Limb (tissue), 2 donors: ENCODE measurements around the gene BTBD2.
A peak's percentile ranks its signal among the peaks of the same experiment; 100 is the strongest.

ENCODE experiments used
- DNase-seq, 2 donors: peaks; one replicate each; pipeline ENCODE4 v3.0.0-alpha.2; 2016; ENCODE audit errors: extremely low spot score in 2 of 2

BTBD2 gene

DNA sequence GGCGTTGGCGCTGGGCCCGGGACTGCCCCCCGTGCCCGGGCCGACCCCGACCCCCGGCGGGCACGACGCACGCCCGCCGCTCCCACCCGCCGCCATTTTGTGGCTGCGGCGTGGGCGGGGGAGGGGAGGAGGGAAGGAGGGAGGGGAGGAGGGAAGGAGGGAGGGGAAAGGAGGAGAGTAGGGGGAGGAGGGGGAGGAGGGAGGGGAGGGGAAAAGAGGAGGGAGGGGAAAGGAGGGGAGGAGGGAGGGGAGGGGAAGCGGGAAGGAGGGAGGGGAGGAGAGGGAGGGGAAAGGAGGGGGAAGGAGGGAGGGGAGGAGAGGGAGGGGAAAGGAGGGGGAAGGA is at the start of gene BTBD2:
Gene BTBD2 (minus strand): TSS at position 107 of the 343 bp plus-strand sequence. CDS start 11 bp downstream, at position 96.
- DNase-seq, result peak; percentile 57 to 85

DNA sequence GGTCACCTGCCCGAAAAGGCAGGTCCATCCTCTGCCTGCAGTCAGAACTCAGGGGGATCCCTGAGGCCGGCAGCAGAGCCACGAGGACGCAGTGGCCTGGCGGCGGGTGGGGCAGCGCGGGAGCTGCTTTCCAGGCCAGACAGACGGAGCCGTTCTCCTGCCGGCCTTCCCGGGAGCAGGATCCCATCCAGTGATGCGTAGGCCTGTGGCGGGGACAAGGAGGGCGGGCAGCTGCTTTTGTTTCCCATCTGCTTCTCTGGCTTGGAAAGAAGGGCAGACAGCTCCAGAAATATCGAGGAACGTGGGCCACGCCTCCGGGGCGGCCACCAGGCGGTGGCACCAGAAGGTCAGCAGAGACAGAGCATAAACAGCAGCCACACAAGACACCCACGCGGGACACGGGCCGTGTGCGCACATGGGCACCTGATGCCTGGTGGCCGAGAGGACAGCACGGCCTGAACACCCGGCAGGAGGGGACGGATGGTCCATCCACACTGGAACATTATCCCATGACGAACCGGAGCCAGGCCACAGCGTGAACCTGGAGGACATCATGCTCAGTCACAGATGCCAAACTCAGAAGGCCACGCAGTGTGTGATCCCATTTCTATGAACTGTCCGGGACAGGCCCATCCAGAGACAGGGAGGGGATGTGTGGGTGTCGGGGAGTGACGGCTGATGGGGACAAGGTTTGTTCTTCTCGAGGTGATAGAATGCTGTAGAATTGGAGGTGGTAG is 49.4 kb upstream of the BTBD2 start:
- DNase-seq, result no peak

DNA sequence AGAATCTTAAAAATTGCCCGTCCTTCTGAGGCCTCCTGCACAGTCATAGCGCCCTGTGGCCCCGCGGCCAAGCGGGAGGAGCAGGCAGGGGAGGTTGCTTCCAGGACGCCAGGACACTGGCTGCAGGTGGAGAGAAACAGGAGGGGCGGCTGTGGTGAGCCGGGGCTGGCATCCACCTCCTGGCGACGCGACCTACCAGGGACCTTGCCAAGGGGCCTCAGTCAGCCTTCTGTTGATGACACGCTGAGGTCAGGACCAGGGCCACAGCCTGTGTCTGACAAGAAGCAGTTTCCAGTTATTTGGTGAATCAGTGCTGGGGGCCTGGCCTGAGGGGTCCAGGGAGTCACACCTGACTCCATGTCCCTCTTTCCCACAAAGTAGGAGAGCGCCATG is 48.9 kb upstream of the BTBD2 start:
- no peak for DNase-seq

GRCh38 chr19:2063824-2064223 is 48.3 kb upstream of the BTBD2 start:
- DNase-seq, result no peak

DNA sequence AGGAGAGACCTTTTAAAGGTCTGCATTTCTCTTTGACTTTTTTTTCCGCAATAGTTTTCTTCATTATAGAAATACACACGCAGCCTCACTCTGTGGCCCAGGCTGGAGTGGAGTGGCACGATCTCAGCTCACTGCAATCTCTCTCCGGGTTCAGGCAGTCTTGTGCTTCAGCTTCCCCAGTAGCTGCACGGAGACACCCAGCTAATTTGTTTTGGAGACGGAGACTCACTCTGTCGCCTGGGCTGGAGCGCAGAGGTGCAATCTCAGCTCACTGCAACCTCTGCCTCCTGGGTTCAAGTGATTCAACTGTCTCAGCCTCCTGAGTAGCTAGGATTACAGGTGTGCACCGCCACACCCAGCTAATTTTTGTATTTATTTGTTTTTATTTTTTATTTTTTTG is 47.3 kb upstream of the BTBD2 start:
- no peak for DNase-seq

DNA sequence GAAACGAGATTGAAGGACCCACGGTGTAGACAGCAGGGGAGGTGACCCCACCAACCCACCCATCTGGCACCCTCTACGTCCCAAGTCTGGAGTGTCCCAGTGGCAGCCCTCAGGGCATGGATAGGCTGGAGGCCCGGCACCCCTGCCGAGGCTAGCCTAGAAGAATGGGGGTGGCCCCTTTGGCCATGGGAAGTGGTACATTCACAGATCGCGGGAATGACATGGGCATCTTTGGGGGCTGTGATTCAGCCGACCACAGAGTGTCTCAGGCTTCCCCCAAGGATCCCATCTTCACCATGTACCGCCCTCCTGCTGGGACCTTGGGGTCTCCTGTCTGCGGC is 46.8 kb upstream of the BTBD2 start:
- no peak for DNase-seq

- peak; percentile 99 to 100 for DNase-seq
Observed at GRCh38 chr19:2061495-2062388, 46.2 kb upstream of the BTBD2 start.

GRCh38 chr19:2060884-2061494 is 45.5 kb upstream of the BTBD2 start:
- peak in 1 of 2 donors; percentile 47 for DNase-seq

- DNase-seq, result no peak
Observed at GRCh38 chr19:2059422-2060201, 44.1 kb upstream of the BTBD2 start.

DNA sequence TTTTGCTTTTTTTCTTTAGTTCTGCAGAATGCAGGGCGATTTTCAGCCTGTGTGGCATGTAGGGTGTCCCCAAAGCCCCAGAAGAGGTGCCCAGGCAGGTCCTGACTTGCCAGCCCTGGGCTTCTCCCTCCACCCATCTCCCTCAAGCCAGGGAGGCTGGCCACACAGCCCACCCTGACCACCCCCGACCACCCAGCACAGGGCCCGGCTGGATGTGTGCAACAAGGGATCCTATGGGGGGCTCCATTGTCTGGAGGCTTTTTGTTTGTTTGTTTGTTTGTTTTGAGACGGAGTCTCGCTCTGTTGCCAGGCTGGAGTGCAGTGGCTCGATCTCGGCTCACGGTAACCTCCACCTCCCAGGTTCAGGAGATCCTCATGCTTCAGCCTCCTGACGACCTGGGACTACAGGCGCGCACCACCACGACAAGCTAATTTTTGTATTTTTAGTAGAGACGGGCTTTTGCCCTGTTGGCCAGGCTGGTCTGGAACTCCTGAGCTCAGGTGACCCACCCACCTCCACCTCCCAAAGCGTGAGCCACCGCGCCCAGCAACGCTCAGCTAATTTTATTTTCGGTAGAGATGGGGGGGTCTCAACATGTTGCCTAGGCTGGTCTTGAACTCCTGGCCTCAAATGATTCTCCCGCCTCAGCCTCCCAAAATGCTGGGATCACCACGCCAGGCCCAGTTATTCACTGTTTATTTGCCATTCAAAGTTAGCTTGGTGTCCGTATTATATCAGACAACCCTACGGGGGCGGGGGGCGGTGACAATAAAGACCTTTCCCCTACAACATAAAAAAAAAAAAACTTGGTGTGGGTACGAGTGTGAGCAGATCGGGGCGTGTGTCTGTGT is 43.3 kb upstream of the BTBD2 start:
- DNase-seq, result no peak

DNA sequence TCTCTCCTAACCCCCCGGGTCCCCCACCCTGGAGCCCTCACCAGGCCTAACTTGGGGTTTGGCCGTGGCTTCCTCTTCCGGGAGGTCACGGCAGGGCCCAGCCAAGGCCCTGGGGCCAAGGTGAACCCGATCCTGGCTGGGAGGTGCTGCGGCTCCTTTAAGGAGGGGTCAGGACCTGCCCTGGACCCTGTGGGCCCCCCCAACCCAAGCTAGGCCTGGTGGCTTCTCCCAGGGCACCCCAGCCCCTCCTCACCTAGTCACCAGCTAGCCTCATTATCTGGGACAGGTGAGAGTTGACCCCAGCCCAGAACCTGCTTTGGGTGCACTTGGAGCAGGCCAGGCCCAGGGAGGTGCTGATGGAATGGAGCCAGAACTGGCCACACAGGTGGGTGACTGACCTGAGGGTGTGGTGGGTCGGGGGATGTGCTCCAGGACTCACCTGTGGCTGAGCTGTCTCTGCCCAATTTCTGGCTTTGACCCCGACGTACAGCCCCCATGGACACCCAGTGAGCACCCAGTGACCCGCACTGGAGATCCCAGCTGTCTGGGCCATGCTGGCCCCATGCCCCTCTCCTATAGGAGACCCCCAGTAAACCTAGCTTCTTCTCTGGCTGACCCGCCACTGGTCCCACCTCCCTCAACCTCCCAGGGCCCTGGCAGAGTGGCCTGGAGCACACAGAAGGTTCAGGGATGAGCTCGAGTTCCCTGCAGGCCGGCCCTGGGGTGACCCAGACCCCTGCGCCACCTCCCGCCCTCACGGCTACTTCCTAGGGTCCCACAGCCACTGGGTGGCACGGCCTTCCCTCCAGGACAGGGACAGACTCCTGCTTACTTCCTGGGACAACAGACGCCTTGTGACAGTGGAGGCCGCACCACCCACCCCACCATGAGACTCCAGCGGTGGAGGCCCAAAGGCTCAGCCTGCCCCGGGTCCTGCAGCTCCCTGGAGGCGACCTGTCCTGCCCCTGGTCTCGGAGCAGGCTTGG is 42.3 kb upstream of the BTBD2 start:
- DNase-seq, result no peak

DNA sequence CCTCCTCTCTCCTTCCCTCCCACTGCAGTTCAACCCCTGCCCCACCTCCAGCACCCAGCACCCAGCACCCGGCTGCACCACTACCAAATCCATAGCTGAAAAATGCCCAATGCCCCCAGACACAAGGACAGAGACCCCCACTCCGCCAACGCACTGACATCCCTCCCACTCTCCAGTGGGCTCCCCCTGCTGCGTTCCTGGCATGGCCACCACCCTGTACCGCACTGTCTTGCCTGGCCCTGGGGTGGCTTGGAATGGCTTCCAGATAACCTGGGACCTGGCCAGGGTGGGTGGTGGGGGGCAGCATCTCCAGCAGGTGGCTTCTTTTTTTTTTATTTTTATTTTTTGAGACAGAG is 41.3 kb upstream of the BTBD2 start:
- no peak for DNase-seq

DNA sequence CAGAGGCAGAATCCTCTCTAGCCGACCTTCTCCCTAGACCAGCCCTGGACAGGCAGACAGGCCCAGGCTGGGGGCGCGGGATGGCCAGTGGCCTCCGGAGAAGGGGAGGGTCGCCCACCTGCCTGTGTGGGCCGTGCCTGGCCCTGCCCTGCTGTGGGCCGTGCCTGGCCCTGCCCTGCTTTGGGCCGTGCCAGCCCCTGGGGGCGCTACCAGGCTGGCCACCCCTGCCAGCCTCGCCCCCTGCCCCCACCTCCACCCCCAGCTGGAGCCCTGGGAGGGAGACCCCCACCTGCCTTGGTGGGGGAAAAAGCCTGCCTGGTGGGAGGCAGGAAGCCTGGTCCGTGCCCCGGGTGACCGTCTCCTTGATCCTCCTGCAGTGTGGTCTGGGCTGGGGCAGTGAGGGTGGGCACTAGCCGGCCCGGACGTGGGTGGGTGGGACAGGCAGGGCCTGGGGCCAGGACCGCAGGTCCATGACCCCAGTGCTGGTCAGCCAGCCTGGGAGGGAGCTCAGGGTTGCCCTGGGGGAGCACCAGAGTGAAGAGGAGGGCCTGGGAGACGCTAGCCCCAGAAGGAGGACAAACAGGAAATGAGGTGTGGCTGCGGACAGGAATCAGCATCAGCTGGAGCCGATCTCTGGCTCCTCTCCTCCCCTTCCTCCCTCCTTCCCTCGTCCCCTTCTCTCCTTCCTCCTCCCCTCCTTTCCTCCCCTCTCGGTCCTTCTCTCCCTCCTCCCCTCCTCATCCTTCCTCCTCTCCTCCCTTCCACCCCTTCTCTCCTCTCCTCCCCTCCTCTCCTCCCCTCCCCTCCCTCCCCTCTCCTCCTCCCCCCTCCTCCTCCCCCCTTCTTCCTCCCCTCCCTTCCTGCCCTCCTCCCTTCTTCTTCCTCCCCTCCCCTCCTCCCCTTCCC is 40.7 kb upstream of the BTBD2 start:
- peak in 1 of 2 donors; percentile 76 for DNase-seq

DNA sequence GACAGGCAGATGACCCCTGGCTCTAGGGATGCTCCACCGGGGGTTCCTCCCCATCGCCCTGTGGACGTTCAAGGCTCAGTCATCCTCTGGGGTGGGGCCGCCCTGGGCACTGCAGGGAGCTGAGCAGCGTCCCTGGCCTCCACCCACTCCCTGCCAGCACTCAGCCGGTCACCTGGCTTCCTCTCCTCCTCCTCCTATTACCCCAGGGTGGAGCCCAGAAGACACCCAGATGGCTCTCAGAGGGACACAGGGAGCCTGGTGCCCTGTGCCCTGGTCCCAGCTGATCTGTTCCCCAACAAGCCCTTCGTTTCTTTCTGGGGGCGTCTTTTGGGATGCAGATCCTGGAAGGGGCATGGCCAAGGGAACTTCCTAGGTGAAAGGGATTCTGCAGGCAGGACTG is 39.2 kb upstream of the BTBD2 start:
- no peak for DNase-seq

- DNase-seq, result no peak
Observed at GRCh38 chr19:2053601-2054389, 38.3 kb upstream of the BTBD2 start.

DNA sequence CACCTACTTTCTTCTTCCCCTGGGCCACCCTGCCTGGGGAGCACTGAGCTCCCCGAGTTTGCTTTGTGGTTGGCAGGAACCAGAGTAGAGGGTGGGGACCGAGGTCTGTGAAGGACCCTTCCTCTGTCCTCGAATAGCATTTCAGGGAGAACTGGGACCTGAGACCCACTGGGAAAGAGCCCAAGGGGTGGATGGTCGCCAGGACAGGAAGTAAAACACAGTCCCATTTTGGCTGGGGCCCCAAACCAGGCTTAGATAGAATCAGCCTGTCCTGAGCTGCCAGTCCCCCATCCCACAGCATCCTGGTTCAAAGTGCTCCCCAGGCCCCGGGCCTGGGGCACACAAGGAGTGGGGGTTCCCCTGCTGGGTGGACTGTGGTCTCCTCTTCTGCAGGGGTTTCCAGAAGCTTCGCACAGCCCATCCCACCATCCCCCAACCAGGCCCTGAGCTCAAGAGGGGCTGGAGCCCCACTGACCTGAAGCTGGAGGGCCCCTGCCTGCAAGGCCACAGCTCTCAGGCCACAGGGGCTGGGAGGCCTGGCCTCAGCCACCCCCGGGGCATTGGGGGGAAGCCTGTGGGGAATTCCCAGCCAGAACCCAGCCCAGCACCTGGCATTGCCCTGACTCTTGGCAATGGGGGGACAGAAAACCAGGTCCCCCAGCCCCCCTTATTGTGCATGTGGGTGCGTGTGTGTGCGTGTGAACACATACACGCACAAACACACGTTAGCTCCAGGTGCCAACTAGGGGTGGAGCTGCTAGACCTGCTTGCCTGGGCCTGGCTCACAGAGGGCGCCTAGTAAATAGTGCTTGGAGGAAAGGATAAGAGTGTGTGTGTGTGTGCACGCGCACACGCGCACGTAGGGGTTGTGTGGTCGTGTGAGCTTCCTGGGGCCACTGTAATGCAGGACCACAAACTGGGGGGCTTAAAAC is 36.5 kb upstream of the BTBD2 start:
- DNase-seq, result peak in 1 of 2 donors; percentile 33
